Measurements from ENCODE around the gene ICAM2.

The ICAM2 gene

GRCh38 chr17:63973930-63974593, 46.4 kb downstream of the ICAM2 start:
- DNase-seq, result no peak

GRCh38 chr17:63973247-63973646, 47.2 kb downstream of the ICAM2 start:
- no peak for DNase-seq

- DNase-seq, result no peak
Measured at GRCh38 chr17:63972796-63973195, 47.6 kb downstream of the ICAM2 start, which contains the start of gene SCN4A. TSS of gene SCN4A (minus strand) at chr17:63972918. CDS start at chr17:63972841, 77 bp downstream.

GRCh38 chr17:63969278-63969677, 51.2 kb downstream of the ICAM2 start:
- DNase-seq, result no peak

GRCh38 chr17:63967953-63968352, 52.5 kb downstream of the ICAM2 start:
- DNase-seq, result no peak

- DNase-seq, result no peak
Measured at GRCh38 chr17:63966646-63967264, 53.7 kb downstream of the ICAM2 start.

- no peak for DNase-seq
Measured at GRCh38 chr17:63963123-63963522, 57.3 kb downstream of the ICAM2 start.

- no peak for DNase-seq
Measured at GRCh38 chr17:63962298-63962744, 58.1 kb downstream of the ICAM2 start.

- DNase-seq, result peak; percentile 27
Measured at GRCh38 chr17:63961355-63962212, 58.8 kb downstream of the ICAM2 start.

GRCh38 chr17:63960430-63960829, 60.0 kb downstream of the ICAM2 start:
- DNase-seq, result no peak

GRCh38 chr17:63960006-63960405, 60.4 kb downstream of the ICAM2 start:
- no peak for DNase-seq

- DNase-seq, result no peak
Measured at GRCh38 chr17:63956296-63956920, 64.0 kb downstream of the ICAM2 start.

- no peak for DNase-seq
Measured at GRCh38 chr17:63955791-63956190, 64.6 kb downstream of the ICAM2 start.

GRCh38 chr17:63955232-63955631, 65.2 kb downstream of the ICAM2 start:
- no peak for DNase-seq

GRCh38 chr17:63954402-63955063, 65.9 kb downstream of the ICAM2 start:
- DNase-seq, result peak; percentile 26

All from activated naive CD4-positive, alpha-beta T cell treated with anti-CD3 and anti-CD28 coated beads, Interleukin-2, amount 50 U/mL, for 16 hours (primary cell).